ENCODE data around the gene CHDH.

The CHDH gene

GRCh38 chr3:53823956-53824657 lies 22.1 kb downstream of the CHDH start:
- H3K4me2 ChIP-seq (ENCODE audit: low read length), result no peak overlapping the region
- no peaks in the 10 kb centered on the region; the same call in 1 of the 2 replicates for H3K27me3 ChIP-seq (ENCODE audit: control insufficient read depth, low read length)
- TF ChIP-seq CTCF (IDR thresholded peaks at IDR 0.05; ENCODE audit: low read depth, low read length, poor library complexity, severe bottlenecking) (no peak), EZH2phosphoT487 (IDR thresholded peaks at IDR 0.05; ENCODE audit: borderline replicate concordance, low read length) (no peak)
- no peaks in the 10 kb centered on the region for H3K9me3 ChIP-seq (ENCODE audit: control insufficient read depth, insufficient read depth, low read length)
- H3K36me3 ChIP-seq (ENCODE audit: control insufficient read depth, low read length), result no peaks in the 10 kb centered on the region
- H3K4me3 ChIP-seq (ENCODE audit: low read length), result no peak overlapping the region
- H3K27ac ChIP-seq (ENCODE audit: low read depth, low read length), result no peak overlapping the region
- no peaks in the 10 kb centered on the region for H4K20me1 ChIP-seq (ENCODE audit: control insufficient read depth, insufficient read depth, low read depth, low read length)
- H3K9me2 ChIP-seq (replicated peaks; ENCODE audit: control insufficient read depth, low read length), result no peaks in the 10 kb centered on the region
- H3K4me1 ChIP-seq (ENCODE audit: control insufficient read depth, low read length), result no peaks in the 10 kb centered on the region
- H3K79me2 ChIP-seq (ENCODE audit: control insufficient read depth, low read length), result no peaks in the 10 kb centered on the region
- H3F3A ChIP-seq (ENCODE audit: control insufficient read depth, insufficient read depth), result no peaks in the 10 kb centered on the region

- no peaks in the 10 kb centered on the region for H3K4me1 ChIP-seq (ENCODE audit: control insufficient read depth, low read length)
- H3K9me2 ChIP-seq (replicated peaks; ENCODE audit: control insufficient read depth, low read length), result no peaks in the 10 kb centered on the region
- no peaks in the 10 kb centered on the region for H3K79me2 ChIP-seq (ENCODE audit: control insufficient read depth, low read length)
- no peak overlapping the region for H3K27ac ChIP-seq (ENCODE audit: low read depth, low read length)
- H3K36me3 ChIP-seq (ENCODE audit: control insufficient read depth, low read length), result no peaks in the 10 kb centered on the region
- H3K27me3 ChIP-seq (ENCODE audit: control insufficient read depth, low read length), result no peaks in the 10 kb centered on the region; the same call in 1 of the 2 replicates
- no peak overlapping the region for H3K4me2 ChIP-seq (ENCODE audit: low read length)
- H4K20me1 ChIP-seq (ENCODE audit: control insufficient read depth, insufficient read depth, low read depth, low read length), result no peaks in the 10 kb centered on the region
- H3K9me3 ChIP-seq (ENCODE audit: control insufficient read depth, insufficient read depth, low read length), result no peaks in the 10 kb centered on the region
- no peak overlapping the region for H3K4me3 ChIP-seq (ENCODE audit: low read length)
- H3F3A ChIP-seq (ENCODE audit: control insufficient read depth, insufficient read depth), result no peaks in the 10 kb centered on the region
- TF ChIP-seq EZH2phosphoT487 (IDR thresholded peaks at IDR 0.05; ENCODE audit: borderline replicate concordance, low read length) (no peak), CTCF (IDR thresholded peaks at IDR 0.05; ENCODE audit: low read depth, low read length, poor library complexity, severe bottlenecking) (no peak)
These were observed 22.9 kb downstream of the CHDH start for GRCh38 chr3:53823026-53823955.

- Histone ChIP-seq H3K27me3 (ENCODE audit: control insufficient read depth, low read length) (no peaks in the 10 kb centered on the region; the same call in 1 of the 2 replicates), H3K9me2 (replicated peaks; ENCODE audit: control insufficient read depth, low read length) (no peaks in the 10 kb centered on the region), H3K79me2 (ENCODE audit: control insufficient read depth, low read length) (no peaks in the 10 kb centered on the region), H4K20me1 (ENCODE audit: control insufficient read depth, insufficient read depth, low read depth, low read length) (no peaks in the 10 kb centered on the region), H3K4me3 (ENCODE audit: low read length) (no peak overlapping the region), H3K36me3 (ENCODE audit: control insufficient read depth, low read length) (no peaks in the 10 kb centered on the region), H3K4me1 (ENCODE audit: control insufficient read depth, low read length) (no peaks in the 10 kb centered on the region), H3K9me3 (ENCODE audit: control insufficient read depth, insufficient read depth, low read length) (no peaks in the 10 kb centered on the region), H3K27ac (ENCODE audit: low read depth, low read length) (no peak overlapping the region), H3K4me2 (ENCODE audit: low read length) (no peak overlapping the region), H3F3A (ENCODE audit: control insufficient read depth, insufficient read depth) (no peaks in the 10 kb centered on the region)
- no peak for TF ChIP-seq CTCF (IDR thresholded peaks at IDR 0.05; ENCODE audit: low read depth, low read length, poor library complexity, severe bottlenecking)
- TF ChIP-seq EZH2phosphoT487 (IDR thresholded peaks at IDR 0.05; ENCODE audit: borderline replicate concordance, low read length), result no peak
These were observed 23.9 kb downstream of the CHDH start for GRCh38 chr3:53822331-53822741.
